DOHH2 (cell line): ENCODE results near the gene SH3RF3.

Source experiments
- CTCF ChIP-seq: fragments of 200-600 bp; sonication (generic); IDR thresholded peaks from one replicate; pipeline ENCODE4 v1.5.1; 2014; ENCODE audit warnings: antibody characterized with exemption, mild to moderate bottlenecking, low read depth, low read length; ENCODE audit not compliant: poor library complexity, severe bottlenecking
- EZH2phosphoT487 ChIP-seq: fragments of 200-600 bp; sonication (generic); IDR thresholded peaks from 2 replicates; pipeline ENCODE4 v1.6.1; 2017; ENCODE audit warnings: borderline replicate concordance, mild to moderate bottlenecking, antibody characterized with exemption, low read length, moderate library complexity, mixed read lengths

DNA sequence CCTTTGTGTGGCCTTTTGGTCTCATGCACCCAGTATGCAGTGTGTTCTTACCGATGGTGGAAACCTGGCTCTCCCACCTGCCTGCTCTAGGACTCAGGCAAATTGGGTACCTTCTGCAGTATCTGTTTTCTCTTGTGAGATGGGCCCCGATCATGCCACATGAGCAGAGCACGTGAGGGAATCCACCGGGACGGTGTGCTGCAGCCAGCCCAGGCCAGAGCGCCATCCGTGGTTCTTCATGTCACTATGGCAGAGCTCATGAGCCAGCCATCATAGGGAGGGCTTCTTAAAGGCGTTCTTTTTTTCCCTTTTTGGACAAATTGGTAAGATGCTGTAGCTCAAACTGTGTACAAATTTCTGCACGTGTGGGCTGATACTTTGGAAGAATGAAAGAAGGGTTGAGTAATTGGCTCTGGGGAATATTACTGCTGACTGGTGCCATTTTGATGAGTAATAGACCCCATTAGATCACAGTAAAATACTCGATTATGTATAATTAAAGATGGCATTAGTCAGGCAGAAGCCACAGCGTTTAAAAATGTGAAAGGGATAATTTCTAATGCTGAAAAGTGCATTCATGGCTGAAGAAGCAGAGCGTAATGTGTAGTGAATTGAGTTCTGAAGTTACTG lies 19.2 kb downstream of the SH3RF3 start:
- TF ChIP-seq CTCF = no peak
- TF ChIP-seq EZH2phosphoT487 = no peak
